Posterior vena cava (tissue), 2 donors: ENCODE results near the gene SIRT3. TPM values are rescaled to one million over a fixed set of nuclear protein-coding genes. Genes with fewer than 3 reads are reported as not detected.
"Not testable (repeated sequence)": the region's sequence is repeated elsewhere in the genome, so short reads cannot be mapped to it uniquely, and the experiment has no call there.

Experiments used
- DNase-seq: peaks from one replicate; pipeline ENCODE4 v3.0.0-alpha.2; 2020; ENCODE audit warnings: low spot score
- intact Hi-C, 2 donors: fragments of 100-400 bp; cut with DNase I; formaldehyde crosslinking; loops; one replicate each; pipeline versions ENCODE4 v1.14.1 to v1.14.2; 2022 to 2023
- total RNA-seq, 2 donors: library from RNA; stranded (reverse); fragmentation: NEBNext Ultra II Directional; extraction: Animal tissue kit (Norgen Biotek cat#: 25700); gene quantifications; one replicate each; pipeline ENCODE4 v1.2.1, GENCODE V29; 2021
- donor health status: DM: yes; HTN: yes; CAD: no.
- donor health status: DM: yes; HTN: yes; CAD: no.

The SIRT3 gene
- total RNA-seq, 2 donors from 2014 or later, result 9.1 to 13.3 TPM

DNA sequence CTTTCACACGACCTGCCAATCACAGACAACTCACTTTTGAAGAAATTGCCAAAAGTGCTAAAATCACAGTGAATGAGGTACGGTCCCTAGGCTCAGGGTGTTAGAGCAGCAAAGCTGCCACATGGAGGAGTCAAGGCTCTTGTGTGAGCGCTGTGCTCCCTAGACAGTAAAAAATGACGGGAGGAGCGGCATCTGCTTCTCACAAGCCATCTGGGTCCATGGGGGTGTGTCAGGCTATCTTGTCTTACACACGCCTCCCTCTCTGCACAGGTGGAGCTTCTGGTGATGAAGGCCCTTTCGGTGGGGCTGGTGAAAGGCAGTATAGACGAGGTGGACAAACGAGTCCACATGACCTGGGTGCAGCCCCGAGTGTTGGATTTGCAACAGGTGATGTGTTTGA, 15.4 kb upstream of the SIRT3 start:
- DNase-seq, result no peak
- intact Hi-C loops, result no loop called here

DNA sequence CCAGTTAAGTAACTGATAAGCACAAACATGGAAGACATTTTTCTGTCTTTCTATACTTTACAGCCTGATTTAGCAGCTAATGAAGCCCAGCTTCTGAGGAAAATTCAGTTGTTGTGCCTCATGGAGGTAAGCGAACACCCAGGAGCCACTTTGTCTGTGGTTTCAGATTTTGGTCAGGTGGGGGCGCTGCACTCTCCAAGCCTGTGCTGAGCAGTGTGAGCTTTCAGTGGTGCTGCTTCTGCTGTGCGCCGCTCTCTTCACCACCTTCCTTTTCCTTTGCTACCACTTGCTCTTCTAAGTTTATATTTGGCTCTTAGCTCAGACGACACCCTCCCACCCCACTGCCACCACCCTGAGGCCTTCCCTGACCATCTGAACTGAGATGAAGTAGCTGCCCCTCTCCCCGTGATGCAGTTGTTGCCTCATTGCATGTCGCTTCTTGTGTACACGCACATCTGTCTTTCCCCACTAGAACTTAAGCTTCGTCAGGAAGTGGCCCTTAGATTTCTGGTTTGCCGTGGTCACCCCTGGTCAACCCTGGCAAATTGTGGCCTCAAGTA, 14.7 kb upstream of the SIRT3 start:
- peak; percentile 89 for DNase-seq

DNA sequence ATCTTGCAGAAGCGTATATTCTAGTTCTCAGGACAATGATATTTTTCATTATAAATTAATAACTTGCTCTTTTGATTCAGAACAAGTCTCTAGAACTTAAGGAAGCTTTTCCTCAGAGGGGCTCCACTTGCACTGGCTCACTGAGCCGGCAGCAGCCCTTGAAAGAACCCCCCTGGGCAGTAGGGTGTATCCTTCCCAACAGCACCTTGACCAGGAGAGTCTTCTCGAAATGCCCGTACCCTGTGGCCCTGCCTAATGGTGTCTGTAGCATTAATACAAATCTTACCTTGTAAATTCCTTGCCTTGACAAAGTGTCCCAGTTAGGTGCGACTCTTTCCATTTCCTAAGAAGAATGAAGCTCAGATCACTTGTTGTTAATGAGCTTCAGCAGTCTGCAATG, 14.1 kb upstream of the SIRT3 start:
- intact Hi-C loops, result no loop called here
- DNase-seq, result no peak

More for the DNA sequence above, 14.7 kb upstream of the SIRT3 start:
- intact Hi-C loops, result no loop called here

DNA sequence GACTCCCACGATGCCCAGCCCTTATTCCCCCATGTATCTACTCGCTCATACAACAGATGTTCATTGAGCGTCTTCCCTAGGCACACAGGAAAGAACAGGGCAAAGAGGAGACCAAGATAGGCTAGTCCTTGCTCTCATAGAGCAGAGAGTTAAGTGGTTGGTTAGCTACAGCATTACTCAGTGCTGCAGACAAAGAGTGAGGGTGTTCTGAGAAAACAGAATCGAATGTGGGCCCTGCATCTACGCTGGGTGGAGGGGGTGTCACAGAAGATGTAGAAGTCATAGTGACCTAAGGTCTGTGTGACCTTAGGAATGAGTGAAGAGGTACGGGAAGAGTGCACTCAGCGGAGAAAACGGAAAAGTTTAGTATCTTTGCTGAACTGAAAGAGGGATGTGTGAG, 12.9 kb upstream of the SIRT3 start:
- intact Hi-C loops, result no loop called here
- no peak for DNase-seq

DNA sequence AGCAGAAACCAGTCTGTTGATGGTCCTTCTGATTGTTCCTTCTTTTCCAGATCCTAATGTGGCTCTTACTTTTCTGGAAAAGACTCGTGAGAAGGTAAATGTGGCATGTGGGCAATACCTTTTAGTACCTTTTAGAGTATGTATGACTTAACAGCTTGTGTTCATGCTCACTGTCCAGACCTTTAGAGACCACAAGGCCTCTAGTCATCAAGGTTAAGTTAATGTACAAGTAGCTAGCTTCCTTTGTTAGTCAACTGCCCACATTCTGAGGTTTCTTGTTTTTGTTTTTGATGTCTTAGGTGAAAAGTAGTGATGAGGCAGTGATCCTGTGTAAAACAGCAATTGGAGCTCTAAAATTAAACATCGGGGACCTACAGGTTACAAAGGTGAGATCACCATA, 8.2 kb upstream of the SIRT3 start:
- intact Hi-C loops, result no loop called here
- DNase-seq, result no peak

DNA sequence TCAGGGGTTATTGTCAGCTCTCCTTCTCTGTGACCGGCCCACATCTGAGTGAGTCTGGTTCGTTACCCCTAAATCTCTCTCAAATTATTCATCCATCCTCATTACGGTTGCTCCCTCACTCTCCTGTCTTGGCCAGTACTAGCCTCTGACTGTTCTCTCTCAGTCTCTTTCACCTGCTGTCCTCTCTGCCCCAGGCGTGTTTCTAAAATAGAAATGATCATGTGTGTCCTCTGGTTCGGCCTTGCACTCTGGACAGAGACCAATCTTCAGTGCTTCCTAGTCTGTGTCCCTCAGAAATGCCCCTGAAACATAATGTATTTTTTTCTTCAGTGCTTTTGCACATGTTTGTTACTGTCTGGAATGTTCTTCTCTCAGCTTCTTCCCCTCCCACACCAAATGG, 5.5 kb upstream of the SIRT3 start:
- DNase-seq, result no peak
- intact Hi-C loops, result no loop called here

DNA sequence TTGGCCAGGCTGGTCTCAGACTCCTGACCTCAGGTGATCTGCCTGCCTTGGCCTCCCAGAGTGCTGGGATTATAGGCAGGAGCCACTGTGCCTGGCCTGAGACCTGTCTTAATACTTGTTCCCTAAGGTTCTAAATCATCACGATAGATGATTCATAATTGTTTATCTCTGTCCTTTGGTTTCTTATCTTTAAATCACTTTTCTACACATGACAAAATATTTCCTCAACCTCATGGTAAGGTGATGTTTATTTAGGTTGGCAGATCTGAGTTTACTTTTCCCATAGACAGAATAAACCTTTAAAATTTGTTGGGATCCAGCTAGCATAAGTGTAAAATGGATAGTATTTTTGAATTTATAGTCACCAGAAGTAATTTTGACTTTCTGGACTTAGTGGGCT, 4.2 kb upstream of the SIRT3 start:
- DNase-seq, result no peak

DNA sequence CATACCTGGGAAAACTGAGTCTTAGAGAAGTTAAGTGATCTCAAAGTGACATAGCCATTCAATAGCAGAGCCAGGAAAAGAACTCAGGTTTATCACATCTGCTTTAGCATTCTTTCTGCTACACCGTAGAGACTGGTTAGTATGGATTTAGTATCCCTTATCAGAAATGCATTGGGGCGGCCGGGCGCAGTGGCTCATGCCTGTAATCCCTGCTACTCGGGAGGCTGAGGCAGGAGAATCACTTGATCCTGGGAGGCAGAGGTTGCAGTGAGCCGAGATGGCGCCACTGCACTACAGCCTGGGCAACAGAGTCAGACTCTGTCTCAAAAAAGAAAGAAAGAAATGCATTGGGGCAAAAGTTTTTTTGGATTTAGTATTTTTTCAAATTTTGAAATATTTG, 2.2 kb upstream of the SIRT3 start:
- not testable (repeated sequence) for DNase-seq
- intact Hi-C loops, result loop anchor here in 1 of 2 donors (5.0 kb wide), 1 partner anchor 49 kb away; the partner anchor contains the start of gene PGGHG

More for the DNA sequence above, 4.2 kb upstream of the SIRT3 start:
- intact Hi-C loops, result no loop called here

DNA sequence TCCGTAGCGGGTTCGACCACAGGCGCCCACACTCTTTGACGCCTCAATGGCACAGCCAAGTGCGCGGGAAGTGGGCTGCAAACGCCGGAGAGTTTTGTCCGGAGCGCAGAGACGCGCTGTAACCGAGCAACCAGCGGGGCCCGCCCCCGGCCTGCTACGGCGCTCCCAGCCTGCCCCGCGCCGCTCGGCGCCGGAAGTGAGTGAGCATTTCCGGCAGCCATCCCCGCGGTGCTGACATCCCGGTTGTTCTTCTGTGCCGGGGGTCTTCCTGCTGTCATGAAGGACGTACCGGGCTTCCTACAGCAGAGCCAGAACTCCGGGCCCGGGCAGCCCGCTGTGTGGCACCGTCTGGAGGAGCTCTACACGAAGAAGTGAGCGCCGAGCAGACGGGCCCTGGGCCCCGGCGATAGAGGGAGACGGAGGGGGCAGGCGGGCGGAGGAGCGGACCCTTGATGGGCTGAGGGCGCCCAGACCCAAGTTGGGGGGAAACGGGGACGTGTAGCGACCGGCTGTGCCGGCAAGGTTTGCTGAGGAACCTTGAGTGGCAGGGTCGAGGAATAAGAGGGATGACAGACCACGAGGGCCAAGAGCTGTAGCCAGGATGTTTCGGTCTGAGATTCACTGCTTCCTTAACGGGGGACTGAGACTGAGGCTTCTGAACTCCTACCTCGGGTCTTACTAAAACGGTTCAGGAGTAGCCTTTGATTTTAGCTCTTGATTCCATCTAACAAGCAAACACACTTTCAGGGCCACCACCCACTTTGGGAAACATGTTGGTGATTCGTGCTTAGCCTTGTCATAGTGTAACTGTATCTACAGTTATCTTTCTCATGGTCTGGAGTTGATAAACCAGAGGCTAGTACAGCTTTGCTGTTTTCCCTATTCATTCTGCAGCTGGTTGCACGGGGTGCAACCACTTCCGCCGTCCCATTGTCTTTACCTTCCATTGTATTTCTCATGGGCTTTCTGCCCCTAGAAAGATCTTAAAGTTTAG, 929 bp upstream of the SIRT3 start, which contains the start of gene PSMD13:
Gene PSMD13 (plus strand): TSS at position 203 of the 994 bp plus-strand sequence. CDS start 74 bp downstream, at position 277.
- intact Hi-C loops, result loop anchor here in 1 of 2 donors (5.0 kb wide), 1 partner anchor 50 kb away; the partner anchor contains the start of gene PGGHG
- peak; percentile 97 for DNase-seq

DNA sequence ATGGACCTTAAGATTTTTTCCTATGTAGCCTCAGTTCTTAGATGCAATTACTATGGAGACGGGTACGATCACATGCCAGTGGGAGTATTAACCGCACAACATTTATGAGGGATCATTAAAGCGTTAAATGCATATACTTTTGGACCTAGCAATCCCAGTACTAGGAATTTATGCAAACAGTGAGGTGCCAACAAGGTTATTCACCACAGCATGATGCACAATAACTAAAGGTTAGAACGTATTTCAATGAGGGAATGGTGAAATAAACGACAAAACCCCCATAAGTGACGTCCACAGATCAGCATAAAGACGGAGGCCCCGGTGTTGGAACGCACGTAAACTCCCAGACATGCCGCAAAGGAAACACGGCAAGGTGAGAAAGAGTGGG, 539 bp downstream of the SIRT3 start:
- intact Hi-C loops, result loop anchor here in 1 of 2 donors (5.0 kb wide), 1 partner anchor 52 kb away; the partner anchor contains the start of gene PGGHG
- DNase-seq, result no peak

DNA sequence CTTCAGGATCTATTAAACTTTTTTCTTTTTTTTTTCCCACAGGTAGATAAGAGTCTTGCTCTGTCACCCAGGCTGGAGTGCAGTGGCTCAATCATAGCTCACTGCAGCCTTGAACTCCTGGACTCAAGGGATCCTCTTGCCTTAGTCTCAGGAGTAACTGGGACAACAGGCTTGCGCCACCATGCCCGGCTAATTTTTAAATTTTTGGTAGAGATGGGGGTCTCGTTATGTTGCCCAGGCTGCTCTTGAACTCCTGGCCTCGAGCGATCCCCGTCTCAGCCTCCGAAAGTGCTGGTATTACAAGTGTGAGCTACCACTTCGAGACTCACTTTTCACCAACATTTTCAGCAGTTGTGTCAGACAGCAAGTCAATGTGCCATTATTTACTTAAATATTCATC, 962 bp downstream of the SIRT3 start:
- no peak for DNase-seq
- intact Hi-C loops, result loop anchor here in 1 of 2 donors (5.0 kb wide), 1 partner anchor 52 kb away; the partner anchor contains the start of gene PGGHG

DNA sequence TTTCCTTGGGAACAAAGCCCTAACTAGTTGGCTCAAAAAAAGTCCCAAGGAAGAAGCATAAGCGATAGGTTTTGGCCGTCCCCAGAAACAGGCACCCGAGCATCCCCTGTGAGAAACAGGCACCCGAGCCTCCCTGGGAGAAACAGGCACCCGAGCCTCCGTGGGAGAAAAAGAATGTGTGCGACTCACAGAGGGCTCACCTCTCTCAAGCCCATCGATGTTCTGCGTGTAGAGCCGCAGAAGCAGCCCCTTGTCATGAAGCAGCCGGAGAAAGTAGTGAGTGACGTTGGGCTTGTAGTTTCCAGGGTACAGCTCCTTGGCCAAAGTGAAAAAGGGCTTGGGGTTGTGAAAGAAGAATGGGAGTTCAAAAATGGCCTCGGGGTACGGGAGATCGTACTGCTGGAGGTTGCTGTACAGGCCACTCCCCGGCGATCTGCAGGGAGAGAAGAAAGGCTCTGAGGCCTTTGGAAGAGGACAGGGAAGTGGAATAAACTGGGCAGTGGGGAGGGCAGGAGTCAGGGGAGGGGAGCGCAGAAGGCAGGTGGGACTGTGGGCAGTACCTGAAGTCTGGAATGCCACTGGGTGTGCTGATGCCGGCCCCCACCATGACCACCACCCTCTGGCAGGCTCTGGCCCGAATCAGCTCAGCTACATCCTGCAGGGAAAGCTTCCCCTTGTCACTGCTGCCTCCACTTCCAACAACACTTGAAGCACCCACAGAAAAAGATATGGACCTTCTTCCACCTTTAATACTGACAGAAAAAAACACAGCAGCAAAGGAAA, 3.2 kb downstream of the SIRT3 start:
- no peak for DNase-seq
- intact Hi-C loops, result no loop called here

DNA sequence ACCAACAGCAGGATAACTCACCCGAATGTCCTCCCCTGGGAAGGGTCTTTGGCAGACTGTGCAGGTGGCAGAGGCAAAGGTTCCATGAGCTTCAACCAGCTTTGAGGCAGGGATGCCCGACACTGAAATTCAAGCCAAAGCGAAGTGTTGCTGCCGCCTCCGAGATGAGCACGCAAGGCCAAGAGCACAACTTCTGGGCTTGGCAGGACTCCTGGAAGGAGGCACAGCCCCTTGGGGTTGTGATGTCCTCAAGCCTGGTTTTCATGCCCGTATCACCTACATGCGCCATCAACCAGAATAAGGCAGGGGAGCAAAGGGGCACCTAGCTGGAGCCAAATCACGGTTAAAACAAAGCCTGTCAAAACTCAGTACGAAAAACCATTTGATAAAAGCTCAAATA, 5.7 kb downstream of the SIRT3 start:
- intact Hi-C loops, result no loop called here
- DNase-seq, result no peak

DNA sequence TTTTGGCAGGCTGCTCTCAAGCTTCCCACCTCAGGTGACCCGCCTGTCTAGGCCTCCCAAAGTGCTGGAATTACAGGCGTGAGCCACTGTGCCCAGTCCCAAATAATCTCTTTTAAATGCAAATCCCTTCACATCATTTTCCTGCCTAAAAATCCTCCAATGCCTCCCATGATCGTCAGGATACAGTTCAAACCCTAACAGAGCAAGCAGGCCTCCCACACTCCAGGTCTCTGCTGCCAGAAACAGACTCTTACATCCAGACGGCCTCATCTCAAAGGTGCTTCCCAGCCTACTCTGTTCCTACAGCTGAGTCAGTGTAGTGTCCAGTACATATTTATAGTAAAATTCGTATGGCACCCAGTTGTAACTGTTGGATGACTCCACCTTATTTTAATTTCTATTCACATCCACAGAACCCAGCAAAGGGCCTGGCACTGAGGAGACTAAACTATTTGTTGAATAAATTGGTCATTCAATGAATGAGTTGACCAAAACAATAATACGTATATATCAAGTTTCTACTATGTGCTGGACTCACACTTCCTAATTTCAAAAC, 8.2 kb downstream of the SIRT3 start:
- DNase-seq, result no peak
- intact Hi-C loops, result no loop called here

DNA sequence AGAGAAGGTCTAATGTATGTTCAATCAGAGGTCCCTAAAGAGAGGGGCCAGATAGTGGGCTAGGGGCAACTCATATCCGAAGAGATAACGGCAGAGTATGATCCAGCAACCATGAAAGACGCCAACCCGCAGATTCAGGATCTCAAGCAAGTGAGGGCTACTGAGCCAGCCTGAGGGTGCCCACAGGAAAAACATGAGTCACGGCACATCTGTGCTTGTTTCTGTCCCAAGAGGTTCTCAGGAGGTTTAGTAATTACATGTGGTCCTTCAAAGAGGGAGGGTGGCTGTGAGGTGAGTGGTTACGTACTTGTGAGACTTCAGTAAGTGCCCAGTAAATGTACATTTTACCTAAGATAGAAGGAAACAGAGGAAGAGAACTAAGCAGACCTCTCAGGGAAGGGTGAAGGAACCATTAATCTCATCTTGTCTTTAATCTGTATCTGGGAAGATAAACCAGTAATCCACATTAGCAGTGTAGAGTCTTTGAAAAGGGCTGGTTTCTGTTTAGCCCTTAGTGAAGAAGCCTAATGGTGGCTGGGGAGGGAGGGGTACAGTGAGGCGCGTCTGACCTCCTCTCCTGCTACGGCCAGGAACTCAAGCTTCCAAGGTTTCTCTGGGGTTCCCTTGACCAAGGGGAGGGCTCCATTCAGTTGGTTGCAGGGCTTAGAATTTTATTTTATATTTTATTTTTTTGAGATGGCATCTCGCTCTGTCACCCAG, 10.2 kb downstream of the SIRT3 start:
- no peak for DNase-seq
- intact Hi-C loops, result no loop called here

DNA sequence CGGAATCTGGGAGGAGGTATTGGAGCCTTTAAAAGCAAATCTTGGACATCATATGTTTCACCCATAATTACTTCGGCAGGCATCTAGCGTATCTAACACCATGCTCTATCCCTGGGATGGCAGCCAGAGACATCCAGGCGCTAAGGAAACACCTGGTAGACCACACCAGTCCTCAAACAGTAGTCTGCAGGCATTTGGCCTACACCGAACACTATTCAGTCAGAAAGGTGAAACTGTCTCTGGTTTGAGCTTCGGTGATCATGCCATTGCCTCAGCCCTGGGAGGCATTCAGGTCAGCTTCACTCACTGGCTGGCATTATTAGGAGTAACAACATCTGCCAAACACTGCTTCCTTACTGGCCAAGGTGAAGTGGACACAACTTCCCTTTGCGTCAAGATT, 11.7 kb downstream of the SIRT3 start:
- intact Hi-C loops, result no loop called here
- no peak for DNase-seq

DNA sequence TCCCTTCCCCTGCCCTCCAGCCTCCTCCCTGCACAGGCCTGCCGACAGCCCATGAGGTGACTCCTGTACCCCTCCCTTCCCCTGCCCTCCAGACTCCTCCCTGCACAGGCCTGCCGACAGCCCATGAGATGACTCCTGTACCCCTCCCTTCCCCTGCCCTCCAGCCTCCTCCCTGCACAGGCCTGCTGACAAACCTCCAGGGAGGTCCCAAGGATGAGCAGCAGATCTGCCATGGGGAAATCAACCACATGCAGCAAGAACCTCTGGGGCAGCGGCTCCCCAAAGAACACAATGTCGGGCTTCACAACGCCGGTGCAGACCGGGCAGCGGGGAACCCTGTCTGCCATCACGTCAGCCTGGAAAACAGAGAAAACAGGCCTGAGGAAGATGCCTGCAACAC, 12.3 kb downstream of the SIRT3 start:
- no peak for DNase-seq
- intact Hi-C loops, result no loop called here

DNA sequence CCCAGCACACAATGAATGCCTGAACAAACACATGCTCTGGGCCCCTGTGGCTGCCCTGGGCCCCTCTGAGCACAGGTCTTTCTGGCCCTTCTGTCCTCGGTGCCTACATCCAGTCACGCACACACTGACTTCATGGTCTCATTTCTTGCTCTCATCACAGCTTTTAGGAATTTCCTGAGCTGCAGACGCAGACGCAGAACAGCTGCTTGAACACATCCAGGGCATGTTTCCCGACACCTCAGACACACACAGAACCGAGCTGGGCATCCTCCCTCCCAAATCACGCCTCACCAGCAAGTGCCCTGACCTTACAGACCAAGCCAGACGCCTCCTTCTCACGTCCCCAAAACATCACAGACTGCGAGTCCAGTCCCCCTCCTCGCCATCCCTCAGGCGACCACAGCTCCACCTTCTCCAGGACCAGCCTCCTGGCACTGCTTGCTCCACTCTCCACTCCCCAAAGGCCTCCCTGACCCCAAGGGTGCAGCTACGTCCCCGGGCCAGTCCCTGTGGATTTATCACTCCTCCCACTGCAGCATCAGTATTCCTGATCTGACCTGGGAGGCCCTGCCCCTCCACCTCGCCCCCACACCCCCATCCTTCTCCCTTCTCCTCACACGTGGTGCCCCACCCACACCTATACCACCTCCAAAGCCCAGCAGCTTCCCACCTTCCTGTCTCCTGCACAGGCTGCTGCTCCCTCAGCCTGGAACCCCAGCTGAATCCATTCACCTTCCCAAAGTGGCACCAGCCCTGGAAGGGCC, 12.9 kb downstream of the SIRT3 start:
- intact Hi-C loops, result no loop called here
- DNase-seq, result peak; percentile 61
